AG04449 (cell line): ENCODE data around the gene TAS2R5.
"Not testable (repeated sequence)": the region's sequence is repeated elsewhere in the genome, so short reads cannot be mapped to it uniquely, and the experiment has no call there.

Experiments
- CTCF ChIA-PET: fragments of 350-600 bp; formaldehyde crosslinking; extraction: SDS; loops from one replicate; lab custom pipeline; 2021; ENCODE audit warnings: antibody characterized with exemption; lab: Yijun Ruan, JAX
- POLR2A ChIA-PET: fragments of 400-600, 350-600 bp; formaldehyde crosslinking; extraction: SDS; loops from one replicate; lab custom pipeline; 2020; ENCODE audit warnings: antibody characterized with exemption, inconsistent platforms; lab: Yijun Ruan, JAX
- DNase-seq: peaks from one replicate; pipeline ENCODE4 v3.0.0-alpha.2; 2010; ENCODE audit warnings: low read depth, low spot score
- H3K4me3 ChIP-seq: 2 replicates; pipeline ENCODE4 v1.5.1; 2011; ENCODE audit warnings: low read depth, mild to moderate bottlenecking, control low read depth, low read length
- TF ChIP-seq, protein P1 (sequence below): IDR thresholded peaks from one replicate; pipeline ENCODE4 v1.5.1; 2011; ENCODE audit warnings: mild to moderate bottlenecking, moderate library complexity, low read length, control low read depth, inconsistent platforms; ENCODE audit not compliant: insufficient read depth; ENCODE audit errors: missing control alignments

The TAS2R5 gene

DNA sequence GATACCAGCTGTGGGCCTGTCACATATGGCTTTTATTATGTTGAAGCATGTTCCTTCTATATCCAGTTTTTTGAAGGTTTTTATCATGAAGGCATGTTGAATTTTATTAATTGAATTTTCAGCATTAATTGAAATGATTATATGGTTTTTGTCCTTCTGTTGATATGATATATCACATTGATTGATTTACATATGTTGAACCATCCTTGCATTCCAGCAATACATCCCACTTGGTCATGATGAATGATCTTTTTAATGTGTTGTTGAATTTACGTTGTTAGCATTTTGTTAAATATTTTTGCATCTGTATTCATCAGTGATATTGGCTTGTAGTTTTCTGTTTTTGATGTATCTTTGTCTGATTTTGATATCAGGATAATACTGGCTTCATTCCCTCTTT, 30.1 kb downstream of the TAS2R5 start:
- H3K4me3 ChIP-seq, result no peak overlapping the region
- POLR2A ChIA-PET, result no interaction called here
- TF ChIP-seq, protein P1, sequence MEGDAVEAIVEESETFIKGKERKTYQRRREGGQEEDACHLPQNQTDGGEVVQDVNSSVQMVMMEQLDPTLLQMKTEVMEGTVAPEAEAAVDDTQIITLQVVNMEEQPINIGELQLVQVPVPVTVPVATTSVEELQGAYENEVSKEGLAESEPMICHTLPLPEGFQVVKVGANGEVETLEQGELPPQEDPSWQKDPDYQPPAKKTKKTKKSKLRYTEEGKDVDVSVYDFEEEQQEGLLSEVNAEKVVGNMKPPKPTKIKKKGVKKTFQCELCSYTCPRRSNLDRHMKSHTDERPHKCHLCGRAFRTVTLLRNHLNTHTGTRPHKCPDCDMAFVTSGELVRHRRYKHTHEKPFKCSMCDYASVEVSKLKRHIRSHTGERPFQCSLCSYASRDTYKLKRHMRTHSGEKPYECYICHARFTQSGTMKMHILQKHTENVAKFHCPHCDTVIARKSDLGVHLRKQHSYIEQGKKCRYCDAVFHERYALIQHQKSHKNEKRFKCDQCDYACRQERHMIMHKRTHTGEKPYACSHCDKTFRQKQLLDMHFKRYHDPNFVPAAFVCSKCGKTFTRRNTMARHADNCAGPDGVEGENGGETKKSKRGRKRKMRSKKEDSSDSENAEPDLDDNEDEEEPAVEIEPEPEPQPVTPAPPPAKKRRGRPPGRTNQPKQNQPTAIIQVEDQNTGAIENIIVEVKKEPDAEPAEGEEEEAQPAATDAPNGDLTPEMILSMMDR, result no peak
- DNase-seq, result no peak
- CTCF ChIA-PET, result no interaction called here

DNA sequence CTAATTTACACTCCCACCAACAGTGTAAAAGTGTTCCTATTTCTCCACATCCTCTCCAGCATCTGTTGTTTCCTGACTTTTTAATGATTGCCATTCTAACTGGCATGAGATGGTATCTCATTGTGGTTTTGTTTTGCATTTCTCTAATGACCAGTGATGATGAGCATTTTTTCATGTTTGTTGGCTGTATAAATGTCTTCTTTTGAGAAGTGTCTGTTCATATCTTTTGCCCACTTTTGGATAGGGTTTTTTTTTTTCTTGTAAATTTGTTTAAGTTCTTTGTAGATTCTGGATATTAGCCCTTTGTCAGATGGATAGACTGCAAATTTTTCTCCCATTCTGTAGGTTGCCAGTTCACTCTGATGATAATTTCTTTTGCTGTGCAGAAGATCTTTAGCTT, 32.4 kb downstream of the TAS2R5 start:
- DNase-seq, H3K4me3 ChIP-seq, POLR2A ChIA-PET, CTCF ChIA-PET: not testable (repeated sequence)

DNA sequence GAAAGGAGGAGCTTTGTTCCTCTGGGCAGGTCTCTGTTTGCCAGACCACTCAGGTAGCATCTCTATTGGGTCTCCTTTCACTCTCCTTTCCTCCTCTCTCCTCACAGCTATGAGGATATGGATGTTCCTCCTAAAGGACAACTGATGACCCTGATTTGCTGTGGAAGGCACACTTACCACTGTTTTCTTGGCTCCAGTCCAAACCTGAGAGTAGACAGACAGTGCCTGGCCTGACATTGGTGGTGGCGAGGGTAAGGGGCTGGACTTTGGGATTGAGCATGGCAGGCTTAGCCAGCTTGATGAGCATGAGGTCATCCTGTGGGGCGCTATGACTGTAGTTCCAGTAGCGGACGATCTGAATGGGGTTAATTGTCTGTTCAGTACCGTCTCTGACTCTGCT, 47.7 kb downstream of the TAS2R5 start:
- no peak overlapping the region for H3K4me3 ChIP-seq
- POLR2A ChIA-PET, result no interaction called here
- CTCF ChIA-PET, result interaction anchor here (1.1 kb wide), 1 partner anchor 52 kb away, joined by 3 read pairs; no protein-coding TSS in a partner anchor
- no peak for DNase-seq
- TF ChIP-seq, protein P1, result no peak

DNA sequence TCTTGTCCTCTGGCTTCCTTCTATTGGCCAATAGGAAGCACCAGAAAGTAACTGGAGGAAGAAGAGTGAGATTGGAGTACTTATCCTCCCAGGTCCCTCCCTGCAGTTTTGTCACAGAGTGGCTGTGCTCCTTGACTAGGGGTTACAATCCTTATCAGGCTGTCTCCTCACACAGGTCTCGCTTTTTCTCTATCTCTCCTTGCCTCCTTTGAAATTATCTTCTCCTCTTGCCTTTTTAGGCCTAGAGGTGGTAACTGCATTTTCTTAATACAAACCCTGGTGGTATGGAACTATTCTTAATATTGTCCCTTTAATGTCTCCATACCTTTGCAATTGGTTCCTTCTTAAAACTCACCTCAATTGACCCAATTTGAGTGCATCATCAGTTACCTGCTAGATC, 48.6 kb downstream of the TAS2R5 start:
- no peak for DNase-seq
- TF ChIP-seq, protein P1, result no peak
- no peak overlapping the region for H3K4me3 ChIP-seq
- POLR2A ChIA-PET, result no interaction called here
- CTCF ChIA-PET, result no interaction called here

DNA sequence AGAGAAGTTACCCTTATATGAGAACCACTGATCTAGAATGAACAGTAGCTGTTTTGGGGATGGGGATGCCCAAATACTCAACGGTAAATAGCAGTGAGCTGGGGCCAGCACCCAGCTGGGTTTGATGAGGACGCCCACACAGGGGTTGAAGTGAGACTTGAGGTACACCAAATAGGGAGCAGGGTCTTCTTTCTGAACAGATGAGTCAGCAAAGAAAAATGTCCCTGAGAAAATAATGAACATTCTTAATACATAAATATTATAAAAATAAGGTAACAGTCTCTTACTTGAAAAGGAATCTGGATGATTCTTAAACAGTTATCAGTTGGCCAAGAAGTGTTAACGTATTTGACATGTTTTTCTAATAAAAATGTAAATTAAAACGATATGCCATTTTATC, 49.2 kb downstream of the TAS2R5 start:
- ChIA-PET CTCF (no interaction called here), POLR2A (no interaction called here)
- no peak for DNase-seq
- TF ChIP-seq, protein P1, result no peak
- no peak overlapping the region for H3K4me3 ChIP-seq

DNA sequence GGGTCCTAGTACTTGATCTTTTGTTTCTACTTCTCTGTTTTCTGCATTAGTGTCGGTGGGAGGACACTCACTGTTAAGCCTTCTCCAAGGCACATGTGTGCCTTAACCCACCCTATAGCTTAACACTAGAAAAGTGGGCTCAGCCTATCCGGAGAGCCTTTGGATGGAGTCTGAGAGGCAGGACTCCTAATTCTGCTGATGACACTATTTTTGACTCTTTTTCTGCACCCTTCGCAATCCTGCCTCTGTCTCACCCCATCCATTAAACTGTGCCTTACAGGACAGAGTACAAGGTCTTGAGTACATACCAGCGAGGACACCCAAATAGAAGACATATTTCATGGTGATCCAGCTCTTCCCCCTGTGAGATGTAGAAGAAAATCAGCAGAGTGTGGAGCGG, 50.7 kb downstream of the TAS2R5 start:
- DNase-seq, result no peak
- POLR2A ChIA-PET, result no interaction called here
- CTCF ChIA-PET, result no interaction called here
- no peak overlapping the region for H3K4me3 ChIP-seq
- TF ChIP-seq, protein P1, result no peak
